ENCODE measurements around the gene C5orf63. TPM values are rescaled to one million over a fixed set of nuclear protein-coding genes. Genes with fewer than 3 reads are reported as not detected.

The C5orf63 gene
- total and polyA plus RNA-seq, 2 experiments from 2014 or later: 6.8 to 10.5 TPM

DNA sequence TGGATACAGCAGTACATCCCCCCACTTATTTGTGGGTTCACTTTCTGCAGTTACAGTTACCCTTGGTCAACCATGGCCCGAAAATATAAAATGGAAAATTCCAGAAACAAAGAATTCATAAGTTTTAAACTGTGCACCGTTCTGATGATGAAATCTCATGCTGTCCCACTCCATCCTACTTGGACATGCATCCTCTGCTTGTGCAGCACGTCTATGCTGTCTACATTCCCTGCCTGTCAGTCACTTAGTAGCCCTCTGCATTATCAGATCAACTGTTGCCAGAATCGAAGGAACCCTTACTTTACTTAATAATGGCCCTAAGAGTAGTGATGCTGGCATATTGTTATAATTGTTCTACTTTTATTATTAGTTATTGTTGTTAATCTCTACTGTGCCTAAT lies 57.6 kb downstream of the C5orf63 start (continued):
- TF ChIP-seq, protein P1, sequence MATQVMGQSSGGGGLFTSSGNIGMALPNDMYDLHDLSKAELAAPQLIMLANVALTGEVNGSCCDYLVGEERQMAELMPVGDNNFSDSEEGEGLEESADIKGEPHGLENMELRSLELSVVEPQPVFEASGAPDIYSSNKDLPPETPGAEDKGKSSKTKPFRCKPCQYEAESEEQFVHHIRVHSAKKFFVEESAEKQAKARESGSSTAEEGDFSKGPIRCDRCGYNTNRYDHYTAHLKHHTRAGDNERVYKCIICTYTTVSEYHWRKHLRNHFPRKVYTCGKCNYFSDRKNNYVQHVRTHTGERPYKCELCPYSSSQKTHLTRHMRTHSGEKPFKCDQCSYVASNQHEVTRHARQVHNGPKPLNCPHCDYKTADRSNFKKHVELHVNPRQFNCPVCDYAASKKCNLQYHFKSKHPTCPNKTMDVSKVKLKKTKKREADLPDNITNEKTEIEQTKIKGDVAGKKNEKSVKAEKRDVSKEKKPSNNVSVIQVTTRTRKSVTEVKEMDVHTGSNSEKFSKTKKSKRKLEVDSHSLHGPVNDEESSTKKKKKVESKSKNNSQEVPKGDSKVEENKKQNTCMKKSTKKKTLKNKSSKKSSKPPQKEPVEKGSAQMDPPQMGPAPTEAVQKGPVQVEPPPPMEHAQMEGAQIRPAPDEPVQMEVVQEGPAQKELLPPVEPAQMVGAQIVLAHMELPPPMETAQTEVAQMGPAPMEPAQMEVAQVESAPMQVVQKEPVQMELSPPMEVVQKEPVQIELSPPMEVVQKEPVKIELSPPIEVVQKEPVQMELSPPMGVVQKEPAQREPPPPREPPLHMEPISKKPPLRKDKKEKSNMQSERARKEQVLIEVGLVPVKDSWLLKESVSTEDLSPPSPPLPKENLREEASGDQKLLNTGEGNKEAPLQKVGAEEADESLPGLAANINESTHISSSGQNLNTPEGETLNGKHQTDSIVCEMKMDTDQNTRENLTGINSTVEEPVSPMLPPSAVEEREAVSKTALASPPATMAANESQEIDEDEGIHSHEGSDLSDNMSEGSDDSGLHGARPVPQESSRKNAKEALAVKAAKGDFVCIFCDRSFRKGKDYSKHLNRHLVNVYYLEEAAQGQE (IDR thresholded peaks at IDR 0.05; ENCODE audit: unreplicated experiment): no peak

DNA sequence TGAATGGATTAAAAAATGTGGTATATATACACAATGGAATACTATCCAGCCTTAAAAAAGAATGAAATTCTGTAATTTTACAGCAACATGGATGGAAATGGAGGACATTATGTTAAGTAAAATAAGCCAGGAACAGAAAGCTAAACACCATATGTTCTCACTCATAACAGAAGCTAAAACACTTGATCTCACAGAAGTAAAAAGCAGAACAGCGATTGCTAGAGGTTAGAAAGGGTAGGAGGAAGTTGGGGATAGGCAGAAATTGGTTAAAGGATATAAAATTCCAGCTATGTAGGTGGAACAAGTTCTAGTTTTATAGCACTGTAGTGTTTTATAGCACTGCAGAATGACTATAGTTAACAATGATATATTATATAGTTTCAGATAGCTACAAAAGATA lies 58.7 kb downstream of the C5orf63 start:
- DNase-seq (ENCODE audit: low spot score): no peak
- H3K4me1 Mint-ChIP-seq: peaks cover 6% of the 10 kb centered on the region
- no peak overlapping the region for H3K27ac Mint-ChIP-seq
- Histone ChIP-seq H3K27me3 (ENCODE audit: insufficient read depth) (no peaks in the 10 kb centered on the region), H4K20me1 (replicated peaks; ENCODE audit: insufficient read depth) (no peaks in the 10 kb centered on the region), H2AFZ (no peak overlapping the region), H3K36me3 (ENCODE audit: insufficient read depth) (no peaks in the 10 kb centered on the region), H3K4me1 (ENCODE audit: insufficient read depth) (no peaks in the 10 kb centered on the region; the same call in 1 of the 2 replicates), H3K9me2 (ENCODE audit: insufficient read depth) (no peaks in the 10 kb centered on the region), H3F3A (replicated peaks; ENCODE audit: low read depth) (no peaks in the 10 kb centered on the region), H3K4me3 (no peak overlapping the region), H3K79me2 (replicated peaks; ENCODE audit: insufficient read depth) (peaks cover 7% of the 10 kb centered on the region), H3K4me2 (no peak overlapping the region), H3K27ac (ENCODE audit: low read depth) (no peak overlapping the region)
- H3K36me3 Mint-ChIP-seq (ENCODE audit: low read depth): no peaks in the 10 kb centered on the region
- H3K27me3 Mint-ChIP-seq (ENCODE audit: insufficient read depth, low read depth, poor library complexity): no peaks in the 10 kb centered on the region
- no peak for ATAC-seq
- H3K4me3 Mint-ChIP-seq: no peak overlapping the region
- H3K9me3 Mint-ChIP-seq: 0 out of 3 replicates have a peak, but pooled peaks cover 2% of the 10 kb centered on the region
- no peak for TF ChIP-seq ZNF114 (CRISPR knock-in tag; IDR thresholded peaks at IDR 0.05)
- TF ChIP-seq, protein P2, sequence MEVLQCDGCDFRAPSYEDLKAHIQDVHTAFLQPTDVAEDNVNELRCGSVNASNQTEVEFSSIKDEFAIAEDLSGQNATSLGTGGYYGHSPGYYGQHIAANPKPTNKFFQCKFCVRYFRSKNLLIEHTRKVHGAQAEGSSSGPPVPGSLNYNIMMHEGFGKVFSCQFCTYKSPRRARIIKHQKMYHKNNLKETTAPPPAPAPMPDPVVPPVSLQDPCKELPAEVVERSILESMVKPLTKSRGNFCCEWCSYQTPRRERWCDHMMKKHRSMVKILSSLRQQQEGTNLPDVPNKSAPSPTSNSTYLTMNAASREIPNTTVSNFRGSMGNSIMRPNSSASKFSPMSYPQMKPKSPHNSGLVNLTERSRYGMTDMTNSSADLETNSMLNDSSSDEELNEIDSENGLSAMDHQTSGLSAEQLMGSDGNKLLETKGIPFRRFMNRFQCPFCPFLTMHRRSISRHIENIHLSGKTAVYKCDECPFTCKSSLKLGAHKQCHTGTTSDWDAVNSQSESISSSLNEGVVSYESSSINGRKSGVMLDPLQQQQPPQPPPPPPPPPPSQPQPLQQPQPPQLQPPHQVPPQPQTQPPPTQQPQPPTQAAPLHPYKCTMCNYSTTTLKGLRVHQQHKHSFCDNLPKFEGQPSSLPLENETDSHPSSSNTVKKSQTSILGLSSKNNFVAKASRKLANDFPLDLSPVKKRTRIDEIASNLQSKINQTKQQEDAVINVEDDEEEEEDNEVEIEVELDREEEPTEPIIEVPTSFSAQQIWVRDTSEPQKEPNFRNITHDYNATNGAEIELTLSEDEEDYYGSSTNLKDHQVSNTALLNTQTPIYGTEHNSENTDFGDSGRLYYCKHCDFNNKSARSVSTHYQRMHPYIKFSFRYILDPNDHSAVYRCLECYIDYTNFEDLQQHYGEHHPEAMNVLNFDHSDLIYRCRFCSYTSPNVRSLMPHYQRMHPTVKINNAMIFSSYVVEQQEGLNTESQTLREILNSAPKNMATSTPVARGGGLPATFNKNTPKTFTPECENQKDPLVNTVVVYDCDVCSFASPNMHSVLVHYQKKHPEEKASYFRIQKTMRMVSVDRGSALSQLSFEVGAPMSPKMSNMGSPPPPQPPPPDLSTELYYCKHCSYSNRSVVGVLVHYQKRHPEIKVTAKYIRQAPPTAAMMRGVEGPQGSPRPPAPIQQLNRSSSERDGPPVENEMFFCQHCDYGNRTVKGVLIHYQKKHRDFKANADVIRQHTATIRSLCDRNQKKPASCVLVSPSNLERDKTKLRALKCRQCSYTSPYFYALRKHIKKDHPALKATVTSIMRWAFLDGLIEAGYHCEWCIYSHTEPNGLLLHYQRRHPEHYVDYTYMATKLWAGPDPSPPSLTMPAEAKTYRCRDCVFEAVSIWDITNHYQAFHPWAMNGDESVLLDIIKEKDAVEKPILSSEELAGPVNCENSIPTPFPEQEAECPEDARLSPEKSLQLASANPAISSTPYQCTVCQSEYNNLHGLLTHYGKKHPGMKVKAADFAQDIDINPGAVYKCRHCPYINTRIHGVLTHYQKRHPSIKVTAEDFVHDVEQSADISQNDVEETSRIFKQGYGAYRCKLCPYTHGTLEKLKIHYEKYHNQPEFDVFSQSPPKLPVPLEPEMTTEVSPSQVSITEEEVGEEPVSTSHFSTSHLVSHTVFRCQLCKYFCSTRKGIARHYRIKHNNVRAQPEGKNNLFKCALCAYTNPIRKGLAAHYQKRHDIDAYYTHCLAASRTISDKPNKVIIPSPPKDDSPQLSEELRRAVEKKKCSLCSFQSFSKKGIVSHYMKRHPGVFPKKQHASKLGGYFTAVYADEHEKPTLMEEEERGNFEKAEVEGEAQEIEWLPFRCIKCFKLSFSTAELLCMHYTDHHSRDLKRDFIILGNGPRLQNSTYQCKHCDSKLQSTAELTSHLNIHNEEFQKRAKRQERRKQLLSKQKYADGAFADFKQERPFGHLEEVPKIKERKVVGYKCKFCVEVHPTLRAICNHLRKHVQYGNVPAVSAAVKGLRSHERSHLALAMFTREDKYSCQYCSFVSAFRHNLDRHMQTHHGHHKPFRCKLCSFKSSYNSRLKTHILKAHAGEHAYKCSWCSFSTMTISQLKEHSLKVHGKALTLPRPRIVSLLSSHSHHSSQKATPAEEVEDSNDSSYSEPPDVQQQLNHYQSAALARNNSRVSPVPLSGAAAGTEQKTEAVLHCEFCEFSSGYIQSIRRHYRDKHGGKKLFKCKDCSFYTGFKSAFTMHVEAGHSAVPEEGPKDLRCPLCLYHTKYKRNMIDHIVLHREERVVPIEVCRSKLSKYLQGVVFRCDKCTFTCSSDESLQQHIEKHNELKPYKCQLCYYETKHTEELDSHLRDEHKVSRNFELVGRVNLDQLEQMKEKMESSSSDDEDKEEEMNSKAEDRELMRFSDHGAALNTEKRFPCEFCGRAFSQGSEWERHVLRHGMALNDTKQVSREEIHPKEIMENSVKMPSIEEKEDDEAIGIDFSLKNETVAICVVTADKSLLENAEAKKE (CRISPR knock-in tag; IDR thresholded peaks at IDR 0.05): no peak
- no peak for TF ChIP-seq NANOG (IDR thresholded peaks at IDR 0.05; ENCODE audit: borderline replicate concordance)
- no peak for TF ChIP-seq CREB1 (CRISPR knock-in tag; IDR thresholded peaks at IDR 0.05; ENCODE audit: low read depth)
- no peak for TF ChIP-seq EZH2phosphoT487 (IDR thresholded peaks at IDR 0.05; ENCODE audit: unreplicated experiment)
- no peak for TF ChIP-seq POLR2AphosphoS5 (IDR thresholded peaks at IDR 0.05; ENCODE audit: low read depth)
- TF ChIP-seq, protein P1 (IDR thresholded peaks at IDR 0.05; ENCODE audit: unreplicated experiment): no peak
- TF ChIP-seq, protein P3, sequence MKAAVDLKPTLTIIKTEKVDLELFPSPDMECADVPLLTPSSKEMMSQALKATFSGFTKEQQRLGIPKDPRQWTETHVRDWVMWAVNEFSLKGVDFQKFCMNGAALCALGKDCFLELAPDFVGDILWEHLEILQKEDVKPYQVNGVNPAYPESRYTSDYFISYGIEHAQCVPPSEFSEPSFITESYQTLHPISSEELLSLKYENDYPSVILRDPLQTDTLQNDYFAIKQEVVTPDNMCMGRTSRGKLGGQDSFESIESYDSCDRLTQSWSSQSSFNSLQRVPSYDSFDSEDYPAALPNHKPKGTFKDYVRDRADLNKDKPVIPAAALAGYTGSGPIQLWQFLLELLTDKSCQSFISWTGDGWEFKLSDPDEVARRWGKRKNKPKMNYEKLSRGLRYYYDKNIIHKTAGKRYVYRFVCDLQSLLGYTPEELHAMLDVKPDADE (IDR thresholded peaks at IDR 0.05): no peak
